ENCODE data around the gene SIK3. TPM values are rescaled to one million over a fixed set of nuclear protein-coding genes. Genes with fewer than 3 reads are reported as not detected.
"Not testable (repeated sequence)": the region's sequence is repeated elsewhere in the genome, so short reads cannot be mapped to it uniquely, and the experiment has no call there.

SIK3 gene
- polyA plus RNA-seq, 1 of the 3 experiments (the other 2 are of a cell fraction): 5.1 TPM

DNA sequence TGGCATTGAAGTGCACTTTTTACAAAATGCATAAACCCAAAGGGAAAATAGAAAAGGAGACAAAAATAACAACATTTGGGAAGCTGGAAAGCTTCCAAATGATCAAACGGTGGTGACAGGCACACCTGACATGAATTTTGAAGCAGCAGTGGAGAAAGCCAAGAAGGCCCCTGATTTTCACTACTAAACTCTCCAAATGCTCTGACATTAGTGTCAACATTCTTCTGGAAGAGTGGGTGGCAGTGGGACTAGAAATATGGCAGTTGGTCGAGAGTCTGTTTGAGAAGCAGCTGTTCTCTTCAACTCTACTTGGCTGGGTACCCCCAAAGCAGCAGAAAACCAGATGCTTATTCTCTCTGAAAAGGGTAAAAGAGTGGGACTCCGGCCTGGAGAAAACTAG lies 294.2 kb downstream of the SIK3 start:
- H3K4me3 ChIP-seq (ENCODE audit: low read depth in 2 of 2, low read length in 1 of 2): no peak overlapping the region
- ChIA-PET CTCF (interaction anchor here (1.4 to 2.0 kb wide), 2 partner anchors 14 to 302 kb away, joined by 5 read pairs; no protein-coding TSS in a partner anchor), POLR2A (no interaction called here)
- no peaks in the 10 kb centered on the region for H3K79me2 ChIP-seq (ENCODE audit: insufficient read depth)
- no peak overlapping the region for H3K9ac ChIP-seq
- H3K4me1 ChIP-seq (ENCODE audit: control insufficient read depth in 1 of 2, insufficient read depth in 2 of 2, low read depth in 1 of 2, low read length in 1 of 2): no peaks in the 10 kb centered on the region
- 32% methylated on average over 3 of the region's 3 CpGs for WGBS (ENCODE audit: low lambda C conversion rate)
- H3K9me2 ChIP-seq: no peaks in the 10 kb centered on the region
- no peaks in the 10 kb centered on the region for H3K9me3 ChIP-seq
- TF ChIP-seq MAX (IDR thresholded peaks at IDR 0.05; ENCODE audit: low read depth) (no peak), NFIC (IDR thresholded peaks at IDR 0.05; ENCODE audit: borderline replicate concordance) (no peak)
- DNase-seq: no peak
- no peaks in the 10 kb centered on the region for H3F3A ChIP-seq (replicated peaks; ENCODE audit: insufficient read depth)
- no peaks in the 10 kb centered on the region for H3K27me3 ChIP-seq (ENCODE audit: insufficient read depth)
- H3K4me2 ChIP-seq: no peak overlapping the region
- 0 out of 2 replicates have a peak overlapping the region, but pooled peaks have one; percentile 29 for H2AFZ ChIP-seq (ENCODE audit: low read depth)
- no peak overlapping the region for H3K27ac ChIP-seq (ENCODE audit: low read depth in 2 of 2, low read length in 1 of 2)
- no peaks in the 10 kb centered on the region for H3K36me3 ChIP-seq (replicated peaks in 1 of 2; ENCODE audit: control insufficient read depth in 1 of 2, insufficient read depth in 2 of 2, low read length in 1 of 2)
- H4K20me1 ChIP-seq (ENCODE audit: insufficient read depth): no peaks in the 10 kb centered on the region

DNA sequence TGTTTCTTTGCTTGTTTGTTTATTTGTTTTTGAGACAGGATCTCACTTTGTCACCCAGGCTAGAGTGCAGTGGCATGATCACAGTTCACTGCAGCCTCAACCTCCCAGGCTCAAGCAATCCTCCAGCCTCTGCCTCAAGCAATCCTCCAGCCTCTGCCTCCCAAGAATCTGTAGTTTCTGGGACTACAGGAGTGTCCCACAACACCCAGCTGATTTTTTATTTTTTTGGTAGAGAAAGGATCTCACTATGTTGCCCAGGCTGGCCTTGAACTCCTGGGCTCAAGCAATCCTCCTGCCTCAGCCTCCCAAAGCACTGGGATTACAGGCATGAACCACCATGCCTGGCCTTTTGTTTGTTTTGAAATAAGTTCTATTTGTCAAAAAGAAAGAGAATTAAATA lies 296.6 kb downstream of the SIK3 start:
- DNase-seq; H4K20me1 ChIP-seq (ENCODE audit: insufficient read depth); H3K9ac ChIP-seq; H3K79me2 ChIP-seq (ENCODE audit: insufficient read depth); H3K36me3 ChIP-seq (replicated peaks in 1 of 2; ENCODE audit: control insufficient read depth in 1 of 2, insufficient read depth in 2 of 2, low read length in 1 of 2); POLR2A ChIA-PET; H3F3A ChIP-seq (replicated peaks; ENCODE audit: insufficient read depth); H3K27ac ChIP-seq (ENCODE audit: low read depth in 2 of 2, low read length in 1 of 2); H2AFZ ChIP-seq (ENCODE audit: low read depth); H3K27me3 ChIP-seq (ENCODE audit: insufficient read depth); H3K9me2 ChIP-seq; H3K4me1 ChIP-seq (ENCODE audit: control insufficient read depth in 1 of 2, insufficient read depth in 2 of 2, low read depth in 1 of 2, low read length in 1 of 2); H3K4me3 ChIP-seq (ENCODE audit: low read depth in 2 of 2, low read length in 1 of 2); H3K4me2 ChIP-seq; H3K9me3 ChIP-seq: not testable (repeated sequence)
- CTCF ChIA-PET: interaction anchor here (1.6 kb wide), 1 partner anchor 11 kb away, joined by 4 read pairs; the partner anchor contains the start of gene APOA5

DNA sequence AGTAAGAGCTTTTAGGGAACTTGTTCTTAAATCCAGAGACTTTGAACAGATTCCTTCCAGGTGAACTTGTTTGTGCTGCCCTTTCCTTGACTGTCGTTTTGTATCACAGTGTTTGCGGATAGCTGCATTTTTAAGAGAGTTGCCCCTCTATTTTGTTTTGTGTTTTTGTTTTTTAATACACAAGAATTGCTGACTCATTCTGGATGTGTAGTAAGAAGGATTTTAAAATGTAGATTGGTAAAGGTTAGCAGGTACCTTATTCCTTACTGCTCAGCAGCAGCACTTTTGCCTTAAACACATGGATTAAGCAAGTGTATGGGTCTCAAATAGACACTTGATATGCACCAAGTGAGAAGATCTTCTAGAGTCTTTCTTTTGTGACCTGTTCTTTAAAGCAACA lies 297.6 kb downstream of the SIK3 start:
- no peak for DNase-seq
- H3K4me3 ChIP-seq (ENCODE audit: low read depth in 2 of 2, low read length in 1 of 2): no peak overlapping the region

More for the DNA sequence above, 297.6 kb downstream of the SIK3 start:
- Histone ChIP-seq H3K4me2 (no peak overlapping the region), H3K9me2 (no peaks in the 10 kb centered on the region), H3K27ac (ENCODE audit: low read depth in 2 of 2, low read length in 1 of 2) (no peak overlapping the region), H3F3A (replicated peaks; ENCODE audit: insufficient read depth) (no peaks in the 10 kb centered on the region), H3K4me1 (ENCODE audit: control insufficient read depth in 1 of 2, insufficient read depth in 2 of 2, low read depth in 1 of 2, low read length in 1 of 2) (no peaks in the 10 kb centered on the region), H4K20me1 (ENCODE audit: insufficient read depth) (no peaks in the 10 kb centered on the region), H3K9me3 (no peaks in the 10 kb centered on the region), H3K36me3 (replicated peaks in 1 of 2; ENCODE audit: control insufficient read depth in 1 of 2, insufficient read depth in 2 of 2, low read length in 1 of 2) (no peaks in the 10 kb centered on the region), H3K9ac (no peak overlapping the region), H3K27me3 (ENCODE audit: insufficient read depth) (no peaks in the 10 kb centered on the region), H2AFZ (ENCODE audit: low read depth) (no peak overlapping the region), H3K79me2 (ENCODE audit: insufficient read depth) (no peaks in the 10 kb centered on the region)
- 97% methylated on average over 2 of the region's 2 CpGs for WGBS (ENCODE audit: low lambda C conversion rate)
- TF ChIP-seq CTCF (IDR thresholded peaks at IDR 0.05): no peak
- no peak for TF ChIP-seq SMC3 (IDR thresholded peaks at IDR 0.05; ENCODE audit: low read depth, low read length)
- TF ChIP-seq ELF1 (IDR thresholded peaks at IDR 0.05): no peak
- no peak for TF ChIP-seq FOXM1 (IDR thresholded peaks at IDR 0.05; ENCODE audit: low read depth)
- TF ChIP-seq JUND (IDR thresholded peaks at IDR 0.05): no peak
- CTCF ChIA-PET: interaction anchor here (0.7 to 1.6 kb wide), 4 partner anchors 9 to 21 kb away, joined by 3 to 6 read pairs (median 4); partner anchors contain the start of gene APOA5
- POLR2A ChIA-PET: no interaction called here
